ENCODE results near the gene AURKAIP1. TPM values are rescaled to one million over a fixed set of nuclear protein-coding genes. Genes with fewer than 3 reads are reported as not detected.

Gene AURKAIP1
- total and polyA plus RNA-seq, 2 of the 4 experiments (the other 2 are of a cell fraction), result 45.7 to 107 TPM

GRCh38 chr1:1391225-1391624 is 16.2 kb upstream of the AURKAIP1 start:
- TSS peak; percentile 32 for BruUV-seq (replicated peaks)
- no peaks in the 10 kb centered on the region for H3K4me1 ChIP-seq (ENCODE audit: control insufficient read depth, insufficient read depth, low read length)
- H2BK120ac ChIP-seq (ENCODE audit: low read depth, low read length), result no peak overlapping the region
- H3K36me3 ChIP-seq (ENCODE audit: control insufficient read depth, insufficient read depth, low read length), result peaks cover 73% of the 10 kb centered on the region
- intact Hi-C loops (cut with micrococcal nuclease) (no loop called here), in situ Hi-C loops (cut with MboI; ENCODE audit: low sequenced_read_pairs) (no loop called here), dilution Hi-C loops (cut with HindIII; ENCODE audit: low sequenced_read_pairs, unreplicated experiment) (no loop called here)
- no peak overlapping the region for H2AFZ ChIP-seq (replicated peaks; ENCODE audit: low read length, poor library complexity)
- DNase-seq (no peak), ATAC-seq (ENCODE audit: low read depth) (no peak)
- no peak overlapping the region for H4K8ac ChIP-seq (ENCODE audit: low read depth in 2 of 2, low read length in 2 of 2)
- H4K5ac ChIP-seq (ENCODE audit: low read depth, low read length), result no peak overlapping the region
- WGBS, 2 experiments (ENCODE audit: extremely low coverage in 2 of 2, insufficient read length in 1 of 2), result 100% methylated on average over 4 of the region's 12 CpGs; no CpG with 5 or more reads in 1 of the 2 experiments
- H4K20me1 ChIP-seq (ENCODE audit: insufficient read depth, low read length), result peaks cover 26% of the 10 kb centered on the region; the same call in 1 of the 2 replicates
- H2BK20ac ChIP-seq (ENCODE audit: low read depth, low read length), result no peak overlapping the region
- H4K91ac ChIP-seq (ENCODE audit: insufficient read depth, low read depth, low read length), result no peak overlapping the region
- no peak overlapping the region for H3K9ac ChIP-seq (ENCODE audit: low read depth, low read length)
- ChIA-PET CTCF (no interaction called here), POLR2A (ENCODE audit: unreplicated experiment) (interaction anchor here (0.6 kb wide), 1 partner anchor 33 kb away, joined by 3 read pairs; no protein-coding TSS in a partner anchor)
- no peak overlapping the region for H3K4me2 ChIP-seq (ENCODE audit: low read depth, low read length)
- H2AK5ac ChIP-seq (ENCODE audit: low read depth, low read length), result no peak overlapping the region
- no peak overlapping the region for H3K18ac ChIP-seq (ENCODE audit: low read depth, low read length)
- H3K79me1 ChIP-seq (ENCODE audit: low read depth in 1 of 2, low read length in 2 of 2), result peaks cover 20 to 47% of the 10 kb centered on the region in 2 experiments
- no peak overlapping the region for H2BK5ac ChIP-seq (ENCODE audit: low read depth, low read length, poor library complexity, severe bottlenecking)
- no peak overlapping the region for H3K4ac ChIP-seq (ENCODE audit: low read depth, low read length)
- no peak overlapping the region for H3K23ac ChIP-seq (ENCODE audit: low read depth, low read length)
- no peak overlapping the region for H3K27ac ChIP-seq (ENCODE audit: insufficient read depth, low read length)
- H3K9me3 ChIP-seq (ENCODE audit: control insufficient read depth, insufficient read depth, low read length), result no peaks in the 10 kb centered on the region
- TF ChIP-seq USF2 (IDR thresholded peaks at IDR 0.05; ENCODE audit: low read depth, low read length), result no peak
- no peak for TF ChIP-seq NFE2L2 (IDR thresholded peaks at IDR 0.05; ENCODE audit: low read depth, low read length)
- no peak for TF ChIP-seq MAFK (IDR thresholded peaks at IDR 0.05; ENCODE audit: low read depth, low read length)
- no peak for TF ChIP-seq RCOR1 (IDR thresholded peaks at IDR 0.05; ENCODE audit: insufficient replicate concordance, low read length)
- no peak for TF ChIP-seq RFX5 (IDR thresholded peaks at IDR 0.05; ENCODE audit: low read depth, low read length)
- TF ChIP-seq, protein P1, sequence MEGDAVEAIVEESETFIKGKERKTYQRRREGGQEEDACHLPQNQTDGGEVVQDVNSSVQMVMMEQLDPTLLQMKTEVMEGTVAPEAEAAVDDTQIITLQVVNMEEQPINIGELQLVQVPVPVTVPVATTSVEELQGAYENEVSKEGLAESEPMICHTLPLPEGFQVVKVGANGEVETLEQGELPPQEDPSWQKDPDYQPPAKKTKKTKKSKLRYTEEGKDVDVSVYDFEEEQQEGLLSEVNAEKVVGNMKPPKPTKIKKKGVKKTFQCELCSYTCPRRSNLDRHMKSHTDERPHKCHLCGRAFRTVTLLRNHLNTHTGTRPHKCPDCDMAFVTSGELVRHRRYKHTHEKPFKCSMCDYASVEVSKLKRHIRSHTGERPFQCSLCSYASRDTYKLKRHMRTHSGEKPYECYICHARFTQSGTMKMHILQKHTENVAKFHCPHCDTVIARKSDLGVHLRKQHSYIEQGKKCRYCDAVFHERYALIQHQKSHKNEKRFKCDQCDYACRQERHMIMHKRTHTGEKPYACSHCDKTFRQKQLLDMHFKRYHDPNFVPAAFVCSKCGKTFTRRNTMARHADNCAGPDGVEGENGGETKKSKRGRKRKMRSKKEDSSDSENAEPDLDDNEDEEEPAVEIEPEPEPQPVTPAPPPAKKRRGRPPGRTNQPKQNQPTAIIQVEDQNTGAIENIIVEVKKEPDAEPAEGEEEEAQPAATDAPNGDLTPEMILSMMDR (conservative IDR thresholded peaks at IDR 0.05; ENCODE audit: low read depth, low read length), result no peak
- no peak for TF ChIP-seq CEBPB (IDR thresholded peaks at IDR 0.05; ENCODE audit: low read depth, low read length)
- no peak for TF ChIP-seq CHD1 (IDR thresholded peaks at IDR 0.05; ENCODE audit: low read depth, low read length)
- no peak overlapping the region for H3K4me3 ChIP-seq (ENCODE audit: insufficient read depth, low read depth, low read length)
- no peak overlapping the region for H3K56ac ChIP-seq (ENCODE audit: extremely low read depth, insufficient read depth, low read length)
- H2BK15ac ChIP-seq (ENCODE audit: low read depth, low read length), result no peak overlapping the region
- no peak overlapping the region for H2AK9ac ChIP-seq (replicated peaks; ENCODE audit: low read depth, low read length, poor library complexity)
- H3K9me1 ChIP-seq (ENCODE audit: insufficient read depth, low read length), result no peaks in the 10 kb centered on the region
- H3K14ac ChIP-seq (replicated peaks; ENCODE audit: low read depth, low read length), result no peak overlapping the region
- no peaks in the 10 kb centered on the region for H3K27me3 ChIP-seq (ENCODE audit: control insufficient read depth, insufficient read depth, low read length)
